Naive thymus-derived CD8-positive, alpha-beta T cell (primary cell): ENCODE data around the gene TYROBP. TPM values are rescaled to one million over a fixed set of nuclear protein-coding genes. Genes with fewer than 3 reads are reported as not detected.

Experiments
- polyA plus RNA-seq, 3 donors: library from polyadenylated mRNA; unstranded; fragments of 300-500 nt; fragmentation: Illumina TruSeq; gene quantifications; one replicate each; pipeline ENCODE4 v1.2.3, GENCODE V29; 2021
- total RNA-seq, 8 experiments: library from RNA in 2 of 8; stranded (reverse) in 2 of 8; gene quantifications; one replicate each; pipeline ENCODE4 v1.2.3 and lab custom pipeline; 2021 to 2026

TYROBP gene
- total and polyA plus RNA-seq, 5 experiments from 2014 or later, result 3.1 to 72.6 (median 5.6) TPM

Other genes starting within 250 kb of the TYROBP start
- not detected for gene UPK1A, start 241.8 kb downstream of the TYROBP start, total RNA-seq
- gene UPK1A, start 241.8 kb downstream of the TYROBP start, polyA plus RNA-seq, result not detected
- under 1 TPM; 0.21 to 0.36 TPM for gene ZBTB32, start 203.7 kb downstream of the TYROBP start, total RNA-seq
- gene ZBTB32, start 203.7 kb downstream of the TYROBP start, polyA plus RNA-seq, result under 1 TPM; 0.15 to 0.68 (median 0.43) TPM
- 10 to 100 TPM; 73.9 to 79.2 TPM for gene KMT2B, start 190.3 kb downstream of the TYROBP start, total RNA-seq
- 1 to 10 TPM in 1 of 3 donors, under 1 TPM in 2; 0.60 to 2.8 (median 0.83) TPM for gene KMT2B, start 190.3 kb downstream of the TYROBP start, polyA plus RNA-seq
- 10 to 100 TPM; 79.8 to 82.5 TPM for gene IGFLR1, start 165.8 kb downstream of the TYROBP start, total RNA-seq
- gene IGFLR1, start 165.8 kb downstream of the TYROBP start, polyA plus RNA-seq, result 10 to 100 TPM; 70.2 to 92.7 (median 92.6) TPM
- gene U2AF1L4, start 162.9 kb downstream of the TYROBP start, total RNA-seq, result 10 to 100 TPM; 52.7 to 53.1 TPM
- 10 to 100 TPM; 43.1 to 93.1 (median 76.6) TPM for gene U2AF1L4, start 162.9 kb downstream of the TYROBP start, polyA plus RNA-seq
- gene PSENEN, start 162.6 kb downstream of the TYROBP start, total RNA-seq, result 10 to 100 TPM; 23.0 to 26.2 TPM
- gene PSENEN, start 162.6 kb downstream of the TYROBP start, polyA plus RNA-seq, result 10 to 100 TPM; 68.7 to 76.5 (median 71.2) TPM
- gene LIN37, start 159.7 kb downstream of the TYROBP start, total RNA-seq, result 10 to 100 TPM; 14.0 to 16.6 TPM
- 10 to 100 TPM in 1 of 3 donors, 1 to 10 TPM in 2; 5.4 to 15.5 (median 8.1) TPM for gene LIN37, start 159.7 kb downstream of the TYROBP start, polyA plus RNA-seq
- not detected for gene HSPB6, start 151.3 kb downstream of the TYROBP start, total RNA-seq
- not detected for gene HSPB6, start 151.3 kb downstream of the TYROBP start, polyA plus RNA-seq
- gene PROSER3, start 150.1 kb downstream of the TYROBP start, total RNA-seq, result 10 to 100 TPM; 42.0 to 43.5 TPM
- gene PROSER3, start 150.1 kb downstream of the TYROBP start, polyA plus RNA-seq, result 1 to 10 TPM; 3.4 to 7.4 (median 5.8) TPM
- gene ARHGAP33, start 132.7 kb downstream of the TYROBP start, total RNA-seq, result 10 to 100 TPM in 1 of 2 experiments, 1 to 10 TPM in 1; 8.7 to 11.1 TPM
- under 1 TPM in 1 of 3 donors, not detected in 2; 0.13 TPM for gene ARHGAP33, start 132.7 kb downstream of the TYROBP start, polyA plus RNA-seq
- gene PRODH2, start 95.5 kb downstream of the TYROBP start, total RNA-seq, result not detected
- gene PRODH2, start 95.5 kb downstream of the TYROBP start, polyA plus RNA-seq, result not detected
- gene NPHS1, start 55.8 kb downstream of the TYROBP start, total RNA-seq, result under 1 TPM in 1 of 2 experiments, not detected in 1; 0.27 TPM
- under 1 TPM in 1 of 3 donors, not detected in 2; 0.50 TPM for gene NPHS1, start 55.8 kb downstream of the TYROBP start, polyA plus RNA-seq
- under 1 TPM; 0.96 to 0.99 TPM for gene KIRREL2, start 51.4 kb downstream of the TYROBP start, total RNA-seq
- under 1 TPM; 0.16 to 0.77 (median 0.35) TPM for gene KIRREL2, start 51.4 kb downstream of the TYROBP start, polyA plus RNA-seq
- gene APLP1, start 39.7 kb downstream of the TYROBP start, total RNA-seq, result not detected
- gene APLP1, start 39.7 kb downstream of the TYROBP start, polyA plus RNA-seq, result not detected
- 10 to 100 TPM; 42.7 to 48.7 TPM for gene NFKBID, start 7.8 kb downstream of the TYROBP start, total RNA-seq
- 1 to 10 TPM; 1.2 to 2.8 (median 2.5) TPM for gene NFKBID, start 7.8 kb downstream of the TYROBP start, polyA plus RNA-seq
- gene HCST, start 5.8 kb downstream of the TYROBP start, total RNA-seq, result 10 to 100 TPM; 85.7 to 87.7 TPM
- 1,000 to 10,000 TPM; 1,254 to 1,751 (median 1,469) TPM for gene HCST, start 5.8 kb downstream of the TYROBP start, polyA plus RNA-seq
- 10 to 100 TPM; 11.2 to 11.4 TPM for gene LRFN3, start 28.1 kb upstream of the TYROBP start, total RNA-seq
- gene LRFN3, start 28.1 kb upstream of the TYROBP start, polyA plus RNA-seq, result 1 to 10 TPM in 2 of 3 donors, under 1 TPM in 1; 0.62 to 1.4 (median 1.1) TPM
- gene SDHAF1, start 86.9 kb upstream of the TYROBP start, total RNA-seq, result 10 to 100 TPM; 19.4 to 24.2 TPM
- gene SDHAF1, start 86.9 kb upstream of the TYROBP start, polyA plus RNA-seq, result 10 to 100 TPM; 31.9 to 50.9 (median 34.9) TPM
- 1 to 10 TPM; 3.5 to 4.7 TPM for gene SYNE4, start 100.5 kb upstream of the TYROBP start, total RNA-seq
- under 1 TPM in 1 of 3 donors, not detected in 2; 0.19 TPM for gene SYNE4, start 100.5 kb upstream of the TYROBP start, polyA plus RNA-seq
- gene ALKBH6, start 105.9 kb upstream of the TYROBP start, total RNA-seq, result 10 to 100 TPM; 58.1 to 65.5 TPM
- 10 to 100 TPM; 18.7 to 25.6 (median 21.9) TPM for gene ALKBH6, start 105.9 kb upstream of the TYROBP start, polyA plus RNA-seq
- gene CLIP3, start 124.6 kb upstream of the TYROBP start, total RNA-seq, result 1 to 10 TPM; 1.3 to 1.7 TPM
- gene CLIP3, start 124.6 kb upstream of the TYROBP start, polyA plus RNA-seq, result 1 to 10 TPM in 2 of 3 donors, not detected in 1; 1.4 to 2.6 TPM
- 1 to 10 TPM; 3.6 to 4.6 TPM for gene THAP8, start 146.0 kb upstream of the TYROBP start, total RNA-seq
- 1 to 10 TPM; 2.4 to 7.2 (median 5.3) TPM for gene THAP8, start 146.0 kb upstream of the TYROBP start, polyA plus RNA-seq
- gene WDR62, start 146.6 kb upstream of the TYROBP start, total RNA-seq, result 1 to 10 TPM; 2.0 to 2.5 TPM
- gene WDR62, start 146.6 kb upstream of the TYROBP start, polyA plus RNA-seq, result under 1 TPM in 2 of 3 donors, not detected in 1; 0.13 to 0.23 TPM
- not detected for gene OVOL3, start 202.8 kb upstream of the TYROBP start, total RNA-seq
- not detected for gene OVOL3, start 202.8 kb upstream of the TYROBP start, polyA plus RNA-seq
- 10 to 100 TPM; 37.2 to 48.8 TPM for gene POLR2I, start 206.6 kb upstream of the TYROBP start, total RNA-seq
- 100 to 1,000 TPM; 124 to 168 (median 149) TPM for gene POLR2I, start 206.6 kb upstream of the TYROBP start, polyA plus RNA-seq
- 100 to 1,000 TPM; 111 to 120 TPM for gene TBCB, start 207.2 kb upstream of the TYROBP start, total RNA-seq
- gene TBCB, start 207.2 kb upstream of the TYROBP start, polyA plus RNA-seq, result 100 to 1,000 TPM; 169 to 208 (median 179) TPM
- 100 to 1,000 TPM; 228 to 239 TPM for gene CAPNS1, start 231.8 kb upstream of the TYROBP start, total RNA-seq
- gene CAPNS1, start 231.8 kb upstream of the TYROBP start, polyA plus RNA-seq, result 100 to 1,000 TPM in 1 of 3 donors, 10 to 100 TPM in 2; 93.4 to 137 (median 100.0) TPM
- not detected for gene COX7A1, start 244.2 kb upstream of the TYROBP start, total RNA-seq
- not detected for gene COX7A1, start 244.2 kb upstream of the TYROBP start, polyA plus RNA-seq